ENCODE results near the gene EXOC8. TPM values are rescaled to one million over a fixed set of nuclear protein-coding genes. Genes with fewer than 3 reads are reported as not detected.

Gene EXOC8
- total RNA-seq, 2 experiments from 2014 or later, result 20.6 to 21.9 TPM

DNA sequence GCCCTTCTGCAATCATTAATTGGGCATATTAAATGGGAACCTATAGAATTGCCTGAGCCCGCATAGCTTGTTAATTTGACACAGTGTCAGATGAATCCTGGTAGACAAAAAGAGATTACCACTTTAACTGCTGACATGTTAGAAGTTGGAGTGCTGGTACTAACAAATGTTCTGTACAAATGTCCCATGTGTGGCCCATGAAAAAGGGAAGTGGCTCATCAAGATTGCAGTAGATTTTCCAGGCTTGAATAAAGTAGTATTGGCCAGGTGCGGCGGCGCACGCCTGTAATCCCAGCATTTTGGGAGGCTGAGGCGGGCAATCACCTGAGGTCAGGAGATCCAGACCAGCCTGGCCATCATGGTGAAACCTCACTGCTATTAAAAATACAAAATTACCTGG lies 51.0 kb downstream of the EXOC8 start:
- Mint-ChIP-seq H3K4me3 (no peak overlapping the region), H3K27ac (no peak overlapping the region), H3K9me3 (no peaks in the 10 kb centered on the region), H3K4me1 (no peaks in the 10 kb centered on the region), H3K27me3 (no peaks in the 10 kb centered on the region), H3K36me3 (ENCODE audit: low read depth) (no peaks in the 10 kb centered on the region)
- ChIA-PET CTCF (no interaction called here), POLR2A (no interaction called here)
- DNase-seq, result no peak

DNA sequence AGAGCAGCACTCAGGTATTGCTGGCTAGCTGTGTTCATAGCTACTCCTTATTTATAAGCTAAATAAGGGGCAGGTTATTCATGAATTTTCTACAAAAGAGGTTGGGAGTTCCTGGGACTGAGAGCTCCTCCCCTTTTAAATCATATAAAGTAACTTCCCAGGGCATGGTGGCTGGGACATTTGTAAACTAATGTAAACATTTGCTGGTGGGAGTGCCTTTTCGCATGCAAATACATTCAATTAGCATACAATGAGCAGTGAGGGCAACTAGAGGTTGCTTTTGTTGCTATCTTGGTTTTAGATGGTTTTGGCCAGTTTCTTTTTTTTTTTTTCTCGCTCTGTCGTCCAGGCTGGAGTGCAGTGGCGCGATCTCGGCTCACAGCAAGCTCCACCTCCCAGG lies 53.2 kb downstream of the EXOC8 start:
- no peak overlapping the region for H3K4me3 Mint-ChIP-seq
- H3K27me3 Mint-ChIP-seq, result no peaks in the 10 kb centered on the region
- POLR2A ChIA-PET, result no interaction called here
- no peaks in the 10 kb centered on the region for H3K36me3 Mint-ChIP-seq (ENCODE audit: low read depth)
- H3K27ac Mint-ChIP-seq, result no peak overlapping the region
- H3K9me3 Mint-ChIP-seq, result no peaks in the 10 kb centered on the region
- CTCF ChIA-PET, result interaction anchor here (0.6 to 0.7 kb wide), 3 partner anchors 10 to 63 kb away, joined by 3 read pairs; no protein-coding TSS in a partner anchor
- H3K4me1 Mint-ChIP-seq, result no peaks in the 10 kb centered on the region
- DNase-seq, result no peak

Other genes starting within 250 kb of the EXOC8 start
- not detected for gene TRIM67, start 175.8 kb downstream of the EXOC8 start, total RNA-seq
- gene GNPAT, start 96.6 kb downstream of the EXOC8 start, total RNA-seq, result 10 to 100 TPM; 38.6 to 40.1 TPM
- 10 to 100 TPM; 12.5 to 19.0 TPM for gene SPRTN, start 441 bp upstream of the EXOC8 start, total RNA-seq
- gene EGLN1, start 84.4 kb upstream of the EXOC8 start, total RNA-seq, result 10 to 100 TPM; 29.3 to 39.7 TPM
- gene TSNAX, start 190.8 kb upstream of the EXOC8 start, total RNA-seq, result 10 to 100 TPM; 44.5 to 49.3 TPM